DMS153 treated with DMSO at 0.1 percent for 48 hours (cell line): Measurements from ENCODE around the gene ZNF425.
"Not testable (repeated sequence)": the region's sequence is repeated elsewhere in the genome, so short reads cannot be mapped to it uniquely, and the experiment has no call there.

Experiments used
- DNase-seq: peaks from one replicate; lab custom pipeline; 2025; ENCODE audit not compliant: unreplicated experiment; lab: John Stamatoyannopoulos, UW

The ZNF425 gene, protein sequence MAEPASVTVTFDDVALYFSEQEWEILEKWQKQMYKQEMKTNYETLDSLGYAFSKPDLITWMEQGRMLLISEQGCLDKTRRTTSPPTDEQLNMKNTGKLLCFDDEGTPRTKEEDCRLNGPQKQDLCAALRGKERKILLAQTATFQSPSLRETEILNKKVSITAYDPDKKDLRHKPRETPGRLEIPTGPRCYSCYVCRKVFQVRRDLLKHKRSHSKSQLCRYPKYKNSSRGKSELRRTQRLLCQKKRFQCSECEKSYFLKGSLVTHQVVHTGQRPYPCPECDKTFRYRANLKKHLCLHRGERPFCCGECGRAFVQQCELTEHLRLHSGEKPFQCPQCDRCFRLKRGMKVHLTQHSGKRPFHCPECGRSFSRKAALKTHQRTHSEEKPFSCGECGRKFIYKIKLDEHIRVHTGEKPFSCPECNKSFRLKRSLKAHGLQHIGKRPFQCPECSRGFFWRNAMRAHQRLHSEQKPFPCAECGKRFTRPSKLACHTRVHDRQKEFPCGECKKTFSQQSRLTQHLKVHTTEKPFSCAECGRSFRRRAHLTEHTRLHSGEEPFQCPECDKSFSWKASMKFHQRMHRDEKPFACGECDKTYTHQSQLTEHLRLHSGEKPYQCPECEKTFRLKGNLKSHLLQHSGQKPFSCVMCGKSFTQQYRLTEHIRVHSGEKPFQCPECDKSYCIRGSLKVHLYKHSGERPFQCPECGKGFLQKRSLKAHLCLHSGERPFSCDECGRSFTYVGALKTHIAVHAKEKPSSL

DNA sequence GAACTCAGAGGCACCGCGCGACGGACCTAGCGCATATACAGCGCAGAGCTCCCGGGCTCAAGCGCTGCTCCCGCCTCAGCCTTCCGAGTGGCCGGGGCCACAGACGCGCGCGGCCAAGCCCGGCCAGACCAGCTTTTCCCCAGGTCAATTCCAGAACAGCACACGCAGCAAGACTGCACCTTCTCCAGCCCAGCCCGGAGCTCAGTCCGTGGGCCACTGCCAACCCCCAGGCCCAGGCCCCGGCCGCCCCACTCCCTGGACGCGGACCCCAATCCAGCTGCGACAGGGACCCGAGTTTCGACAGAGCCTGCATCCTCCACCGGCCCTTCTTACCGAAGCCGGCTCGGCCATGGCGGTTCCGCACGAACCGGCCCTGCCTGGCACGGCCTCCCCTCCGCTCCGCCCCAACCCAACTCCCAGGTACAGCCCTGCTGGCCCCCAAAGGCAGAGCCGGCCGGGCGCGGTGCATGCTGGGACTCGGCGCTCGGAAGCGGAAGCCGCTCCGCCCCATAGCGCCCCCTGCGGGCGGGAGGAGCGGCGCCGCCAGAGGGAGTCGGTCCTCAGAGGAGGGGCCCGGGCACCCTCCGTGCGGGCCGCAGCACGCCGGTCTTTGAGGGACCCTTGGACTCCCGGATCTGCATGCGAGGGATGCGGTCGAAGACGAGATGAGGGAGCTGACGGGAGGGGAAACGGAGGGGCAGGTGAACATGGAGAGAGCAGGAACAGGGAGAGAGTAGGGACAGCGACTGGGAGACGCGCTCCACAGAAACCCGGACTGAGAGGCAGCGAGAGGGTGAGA, at the start of gene ZNF425:
ZNF425 (minus strand) TSS at position 462 of the 799 bp plus-strand sequence; CDS start at position 351, 111 bp downstream.
- DNase-seq, result peak; percentile 78

DNA sequence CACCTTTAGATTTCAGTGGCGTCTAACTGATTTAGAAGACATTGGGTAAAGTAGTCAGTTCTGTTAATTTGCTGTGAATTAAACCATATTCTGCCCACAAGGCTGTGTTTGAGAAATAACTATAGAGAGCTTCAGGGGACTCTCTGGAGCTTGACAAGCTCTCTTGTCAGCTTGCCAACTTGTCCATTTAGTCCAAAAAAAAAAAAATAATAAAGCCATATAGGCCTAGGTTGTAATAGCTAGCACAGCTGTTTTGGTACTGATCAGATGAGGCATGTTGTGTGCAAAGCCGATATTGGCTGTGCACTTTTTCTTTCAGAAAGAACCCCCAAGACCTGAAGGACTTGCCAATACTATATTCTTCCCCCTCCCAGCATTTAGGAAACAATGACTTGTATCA, 49.0 kb upstream of the ZNF425 start:
- DNase-seq, result no peak

DNA sequence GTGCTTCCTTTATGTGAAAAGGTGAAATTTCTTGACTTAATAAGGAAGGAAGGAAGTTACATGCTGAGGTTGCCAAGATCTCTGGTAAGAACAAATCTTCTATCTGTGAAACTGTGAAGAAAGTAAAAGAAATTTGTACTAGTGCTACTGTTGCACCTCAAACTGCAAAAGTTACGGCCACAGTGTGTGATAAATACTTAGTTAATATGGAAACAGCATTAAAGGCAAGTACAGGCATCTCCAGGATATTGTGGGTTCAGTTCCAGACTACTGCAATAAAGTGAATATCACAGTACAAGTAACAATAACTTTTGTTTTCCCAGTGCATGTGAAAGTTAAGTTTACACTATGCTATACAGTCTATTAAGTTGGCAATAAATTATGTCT, 46.4 kb upstream of the ZNF425 start:
- DNase-seq, result no peak

DNA sequence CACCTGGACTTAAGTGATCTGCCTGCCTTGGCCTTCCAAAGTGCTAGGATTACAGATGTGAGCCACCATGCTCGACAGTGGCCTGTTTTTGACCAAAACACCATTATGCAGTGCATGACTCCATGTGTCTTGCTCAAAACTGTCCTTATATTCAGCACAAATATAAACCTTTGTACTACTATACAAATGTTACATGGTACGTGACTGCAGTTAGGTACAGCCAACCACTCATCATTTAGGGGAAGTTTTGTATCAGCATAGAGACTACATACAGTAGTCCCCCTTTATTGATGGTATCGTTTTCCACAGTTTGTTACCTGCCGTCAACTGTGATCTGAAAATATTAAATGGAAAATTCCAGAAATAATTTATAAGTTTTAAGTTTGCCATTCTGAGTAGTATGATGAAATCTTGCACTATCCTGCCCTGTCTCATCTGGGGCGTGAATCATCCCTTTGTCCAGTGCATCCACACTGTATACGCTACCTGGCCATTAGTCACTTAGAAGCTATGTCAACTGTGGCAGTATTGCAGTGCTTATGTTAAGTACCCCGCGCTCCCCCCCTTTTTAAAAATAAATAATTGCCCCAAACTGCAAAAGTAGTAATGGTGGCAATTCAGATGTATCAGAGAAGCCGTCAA, 45.9 kb upstream of the ZNF425 start:
- DNase-seq, result no peak

DNA sequence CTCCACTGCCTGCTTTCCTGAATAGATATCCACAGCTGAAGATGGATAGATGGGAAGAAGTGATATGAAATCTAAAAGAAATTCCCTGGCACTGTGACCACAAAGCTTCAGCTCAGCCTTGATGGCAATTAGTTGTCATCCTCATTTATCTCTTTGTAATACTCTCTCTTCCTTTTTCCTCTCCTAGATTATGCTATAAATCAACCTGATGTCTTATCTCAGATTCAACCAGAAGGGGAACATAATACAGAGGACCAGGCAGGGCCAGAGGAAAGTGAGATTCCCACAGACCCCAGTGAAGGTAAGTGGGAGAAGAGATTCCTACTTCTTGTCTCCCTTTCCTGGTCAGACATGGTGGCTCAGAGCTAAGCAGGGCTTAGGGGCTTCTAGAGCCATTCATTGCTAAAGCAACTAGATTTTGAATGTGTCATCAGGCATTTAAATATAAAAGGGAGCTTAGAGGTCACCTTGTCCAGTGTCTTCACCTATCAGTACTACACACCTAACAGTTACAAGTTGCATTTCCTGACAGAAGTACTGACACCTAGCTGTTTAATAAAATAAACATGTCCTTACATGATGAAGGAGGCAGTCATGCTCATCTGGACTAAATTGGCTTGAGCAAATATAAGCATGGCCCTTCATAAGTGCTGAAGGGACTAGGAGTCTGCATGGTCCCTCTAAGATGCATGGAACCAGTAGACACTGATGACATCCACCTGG, 40.7 kb upstream of the ZNF425 start:
- DNase-seq, result no peak

DNA sequence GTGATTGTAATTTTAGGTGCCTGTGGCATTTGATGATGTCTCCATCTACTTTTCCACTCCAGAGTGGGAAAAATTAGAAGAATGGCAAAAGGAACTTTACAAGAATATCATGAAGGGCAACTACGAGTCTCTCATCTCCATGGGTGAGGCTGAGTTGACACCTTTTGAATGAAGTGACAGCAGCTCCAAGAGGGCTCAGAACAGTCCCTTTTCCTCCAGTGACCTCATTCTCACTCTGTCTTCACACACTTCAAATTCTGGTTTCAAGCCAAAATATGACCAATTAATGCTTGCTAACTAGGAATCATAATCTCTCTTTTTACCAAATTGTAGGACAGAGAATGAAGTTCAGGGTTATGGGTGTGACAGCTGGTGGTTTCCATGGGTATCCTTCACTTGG, 40.0 kb upstream of the ZNF425 start:
- DNase-seq, result no peak

DNA sequence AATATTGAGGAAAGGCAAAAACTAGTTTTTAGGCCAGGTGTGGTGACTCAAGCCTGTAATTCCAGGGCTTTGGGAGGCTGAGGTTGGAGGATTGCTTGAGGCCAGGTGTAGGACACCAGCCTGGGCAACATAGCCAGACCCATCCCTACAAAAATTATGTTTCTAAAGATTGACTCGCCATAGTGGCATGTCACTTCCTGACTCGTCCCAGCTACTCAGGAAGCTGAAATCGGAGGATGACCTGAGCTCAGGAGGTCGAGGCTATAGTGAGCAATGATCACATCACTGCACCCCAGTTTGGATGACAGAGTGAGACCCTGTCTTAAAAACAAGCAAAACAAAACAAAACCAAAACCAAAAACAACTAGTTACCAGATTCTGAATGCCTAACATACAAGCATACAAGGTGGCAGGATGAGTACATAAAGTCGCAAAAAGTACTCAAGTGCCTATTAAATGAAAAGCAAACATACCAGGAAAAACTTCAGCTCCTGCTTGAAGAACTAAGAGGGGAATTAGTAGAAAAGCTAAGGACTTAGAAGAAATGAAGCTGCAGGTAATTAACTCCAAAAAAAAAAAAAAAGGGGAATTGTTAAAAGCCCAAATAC, 35.2 kb upstream of the ZNF425 start:
- DNase-seq, result no peak

DNA sequence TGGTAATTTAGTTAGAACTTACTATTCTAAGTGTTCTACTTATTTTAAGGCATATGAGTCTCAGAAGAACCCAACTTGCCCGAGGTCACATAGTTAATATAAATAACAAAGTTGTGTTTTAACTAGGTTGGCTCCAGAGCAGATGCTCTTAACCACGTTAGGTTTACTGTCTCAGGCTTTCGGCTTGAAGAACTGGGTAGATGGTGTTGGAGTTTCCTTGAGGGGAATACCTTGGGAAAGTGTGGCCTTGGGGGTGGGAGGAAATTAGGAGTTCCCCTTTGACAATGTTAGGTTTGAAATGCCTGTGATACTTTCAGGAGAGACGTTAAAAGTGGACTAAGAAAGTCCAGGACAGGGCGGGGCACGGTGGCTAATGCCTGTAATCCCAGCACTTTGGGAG, 30.8 kb upstream of the ZNF425 start:
- no peak for DNase-seq

DNA sequence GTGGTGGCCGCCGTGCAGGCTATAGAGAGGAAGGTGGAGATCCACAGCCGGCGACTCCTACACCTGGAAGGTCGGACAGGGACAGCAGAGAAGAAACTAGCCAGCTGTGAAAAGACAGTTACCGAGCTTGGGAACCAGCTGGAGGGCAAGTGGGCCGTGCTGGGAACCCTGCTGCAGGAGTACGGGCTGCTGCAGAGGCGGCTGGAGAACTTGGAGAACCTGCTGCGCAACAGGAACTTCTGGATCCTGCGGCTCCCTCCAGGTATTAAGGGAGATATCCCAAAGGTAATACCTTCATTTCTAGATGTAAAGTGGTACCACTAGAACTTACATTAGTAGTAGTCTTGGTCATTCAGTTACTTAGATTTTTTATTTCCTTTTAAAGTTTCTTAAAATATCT, 27.9 kb upstream of the ZNF425 start:
- no peak for DNase-seq

DNA sequence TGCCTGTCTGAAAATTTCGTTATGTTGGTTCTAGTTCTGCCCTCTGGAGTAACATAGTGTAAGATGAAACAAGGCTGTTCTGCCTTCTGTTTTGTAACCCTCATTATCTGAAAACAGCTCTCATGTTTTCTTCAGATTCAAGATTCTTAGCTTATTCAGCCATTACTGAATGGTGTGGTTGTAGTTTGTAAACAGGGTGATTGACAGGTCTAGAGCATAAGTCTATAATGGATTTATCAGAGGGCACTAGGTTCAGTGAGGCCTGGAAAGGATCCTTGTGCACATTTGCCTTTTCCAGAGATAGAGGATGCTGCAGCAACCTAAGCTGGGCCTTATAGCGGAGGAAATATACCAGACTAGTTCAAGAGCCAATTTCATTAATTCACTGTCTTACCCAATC, 27.2 kb upstream of the ZNF425 start:
- DNase-seq, result no peak

DNA sequence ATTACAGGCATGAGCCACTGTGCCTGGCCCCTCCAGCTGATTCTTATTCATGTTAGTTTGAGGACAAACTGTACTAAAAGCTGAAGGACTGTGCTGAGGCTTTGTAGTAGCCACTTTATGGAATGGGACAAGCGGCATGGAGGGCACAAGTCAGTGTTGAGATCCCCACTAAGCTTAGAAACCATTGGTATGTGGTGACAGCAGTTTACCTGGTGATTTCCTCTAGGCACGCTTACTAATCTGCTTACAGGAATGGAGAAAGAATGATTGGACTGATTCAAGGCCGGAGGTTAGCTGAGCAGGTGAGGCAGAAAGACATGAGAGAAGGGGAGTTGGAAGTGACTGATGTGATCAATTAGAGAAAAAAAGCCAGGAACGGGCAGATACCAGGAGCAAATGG, 24.9 kb upstream of the ZNF425 start:
- no peak for DNase-seq

DNA sequence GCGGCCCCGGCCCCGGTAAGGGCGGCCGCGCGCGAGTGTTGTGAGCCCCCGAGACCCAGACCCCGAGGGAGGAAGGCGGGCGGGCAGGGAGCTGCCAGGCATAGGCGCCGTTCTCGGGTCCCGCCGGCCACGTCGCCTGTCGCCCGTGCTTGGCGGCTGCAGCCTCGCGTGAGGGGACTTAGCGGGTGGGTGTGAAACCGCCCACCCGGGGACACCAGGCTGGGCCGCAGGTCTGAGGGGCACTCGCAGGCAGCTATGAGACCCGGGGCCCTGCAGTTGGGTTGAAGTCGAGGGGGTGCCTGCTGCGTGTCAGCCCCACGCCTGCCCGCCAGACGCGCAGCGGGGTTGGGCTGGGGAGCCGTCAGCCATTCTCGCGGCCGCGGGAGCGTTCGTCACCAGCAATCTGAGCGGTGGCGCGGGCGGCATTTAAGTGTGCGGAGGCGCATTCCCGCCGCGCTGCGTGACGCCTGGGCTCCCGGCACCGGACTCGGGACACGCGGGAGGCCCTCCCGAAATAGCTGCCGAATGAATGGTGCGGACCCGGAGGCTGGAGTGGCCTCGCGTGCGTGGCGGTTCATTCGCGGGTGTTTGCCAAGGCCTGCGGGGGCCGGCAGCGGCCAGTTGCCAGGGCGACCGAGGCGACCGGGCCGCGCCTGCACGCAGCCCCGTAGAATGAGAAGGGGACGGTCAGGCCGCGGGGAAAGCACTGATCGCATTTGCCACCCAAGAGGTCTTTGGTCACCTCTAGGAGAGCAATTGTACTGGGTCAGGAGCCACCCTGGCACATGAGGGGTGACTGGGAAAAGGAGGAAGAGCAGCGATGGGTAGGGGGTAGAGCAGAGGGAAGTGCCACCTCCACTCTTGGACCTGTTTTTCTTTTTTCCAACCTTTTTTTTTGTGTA, 21.9 kb upstream of the ZNF425 start:
- no peak for DNase-seq

DNA sequence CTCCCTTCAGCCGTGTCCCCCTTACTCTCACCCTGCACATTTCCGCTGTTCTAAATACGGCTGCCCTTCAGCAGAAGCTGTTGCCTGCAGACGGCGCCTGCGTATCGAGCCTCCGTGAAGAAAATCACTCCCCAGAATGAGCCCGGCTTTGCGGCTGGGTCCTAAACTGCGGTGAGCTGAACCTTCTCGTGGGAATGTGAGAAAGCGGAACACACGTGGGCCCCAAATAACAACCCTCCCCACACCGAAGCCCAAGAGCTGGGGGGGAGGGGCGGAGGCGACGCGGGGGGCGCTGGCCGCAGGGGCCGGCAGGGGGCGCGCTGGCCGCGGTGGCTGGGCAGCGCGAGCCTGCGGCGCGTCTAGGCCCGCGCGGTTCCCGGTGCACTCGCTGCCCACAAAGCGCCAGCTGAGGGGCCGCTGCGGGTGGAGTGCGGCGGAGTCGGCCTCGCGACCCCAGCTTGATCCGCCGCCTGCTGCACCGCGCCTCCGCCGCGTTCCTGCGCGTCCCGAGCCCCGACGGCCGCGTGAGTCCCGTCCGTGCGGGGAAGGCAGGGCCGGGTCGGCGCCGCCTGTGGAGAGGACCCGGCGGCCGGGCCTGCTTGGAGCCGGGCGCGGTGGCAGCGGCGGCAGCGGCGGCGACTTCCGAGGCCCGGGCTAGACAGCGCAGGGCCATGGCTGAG, 21.1 kb upstream of the ZNF425 start, which contains the start of gene ZNF398:
ZNF398 (plus strand) TSS at position 382 of the 680 bp plus-strand sequence; CDS start at position 672, 290 bp downstream.
- DNase-seq, result peak; percentile 62

DNA sequence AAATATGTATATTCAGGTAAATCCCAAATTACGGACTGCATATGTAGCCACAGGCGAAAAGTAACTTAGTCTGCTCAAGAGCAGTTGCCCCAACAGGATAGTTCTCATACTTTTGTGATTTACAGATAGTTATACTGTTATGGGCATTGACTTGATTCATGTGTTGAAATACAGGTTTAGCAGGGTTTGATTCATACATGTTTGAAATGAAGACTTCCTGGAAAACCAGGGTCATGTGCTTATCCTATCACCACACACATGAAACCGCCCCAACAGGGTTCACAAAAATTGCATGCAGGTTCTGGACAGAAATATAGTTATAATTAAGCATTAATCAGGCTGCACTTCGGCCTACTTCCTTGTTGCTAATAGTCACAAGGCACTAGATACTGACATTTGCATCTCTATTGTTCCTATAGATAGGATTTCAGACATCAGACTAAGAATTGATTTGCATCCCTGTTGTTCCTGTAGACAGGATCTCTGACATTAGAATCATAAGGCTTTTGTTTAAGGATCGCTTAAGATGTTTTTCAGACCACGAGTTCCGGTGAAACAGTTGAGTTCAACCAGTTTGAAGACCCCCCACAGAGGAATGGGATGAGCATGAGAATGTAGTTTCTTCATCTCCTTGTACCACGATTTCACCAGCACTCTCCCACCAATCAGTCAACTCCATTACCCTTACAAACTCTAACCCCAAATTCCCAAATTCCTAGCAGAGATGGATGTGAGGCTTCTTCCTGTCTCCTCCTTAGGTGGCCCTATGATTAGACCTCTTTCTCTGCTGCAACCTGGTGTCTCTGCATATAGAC, 19.1 kb upstream of the ZNF425 start:
- peak; percentile 8 for DNase-seq

DNA sequence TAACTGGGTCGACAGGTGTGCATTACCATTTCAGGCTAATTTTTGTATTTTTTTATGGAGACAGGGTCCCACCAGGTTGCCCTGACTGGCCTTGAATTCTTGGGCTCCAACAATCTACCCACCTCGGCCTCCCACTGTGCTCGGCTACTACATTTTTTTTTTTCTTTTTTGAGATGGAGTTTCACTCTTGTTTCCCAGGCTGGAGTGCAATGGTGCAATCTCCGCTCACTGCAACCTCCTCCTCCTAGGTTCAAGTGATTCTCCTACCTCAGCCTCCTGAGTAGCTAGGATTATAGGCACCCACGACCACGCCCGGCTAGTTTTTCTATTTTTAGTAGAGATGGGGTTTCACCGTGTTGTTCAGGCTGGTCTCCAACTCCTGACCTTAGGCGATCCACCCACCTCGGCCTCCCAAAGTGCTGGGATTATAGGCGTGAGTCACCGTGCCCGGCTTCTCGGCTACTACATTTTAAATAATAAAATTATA, 18.4 kb upstream of the ZNF425 start:
- DNase-seq, result not testable (repeated sequence)

DNA sequence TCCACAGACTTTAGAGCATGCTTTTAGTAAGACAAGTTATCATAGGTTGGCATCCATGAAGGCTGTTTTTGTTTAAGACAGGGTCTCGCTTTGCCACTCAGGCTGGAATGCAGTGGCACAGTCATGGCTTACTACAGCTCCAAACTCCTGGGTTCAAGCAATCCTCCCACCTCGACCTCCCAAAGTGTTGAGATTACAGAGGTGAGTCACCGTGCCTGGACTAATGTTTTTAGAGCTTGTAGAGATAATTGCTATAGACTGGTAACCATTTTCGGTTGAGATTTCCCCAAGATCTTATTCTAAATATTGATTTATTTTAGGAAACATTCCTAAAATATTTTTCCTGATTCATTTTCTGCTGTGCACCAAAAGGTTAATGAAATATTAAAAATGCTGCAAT, 15.8 kb upstream of the ZNF425 start:
- DNase-seq, result no peak

DNA sequence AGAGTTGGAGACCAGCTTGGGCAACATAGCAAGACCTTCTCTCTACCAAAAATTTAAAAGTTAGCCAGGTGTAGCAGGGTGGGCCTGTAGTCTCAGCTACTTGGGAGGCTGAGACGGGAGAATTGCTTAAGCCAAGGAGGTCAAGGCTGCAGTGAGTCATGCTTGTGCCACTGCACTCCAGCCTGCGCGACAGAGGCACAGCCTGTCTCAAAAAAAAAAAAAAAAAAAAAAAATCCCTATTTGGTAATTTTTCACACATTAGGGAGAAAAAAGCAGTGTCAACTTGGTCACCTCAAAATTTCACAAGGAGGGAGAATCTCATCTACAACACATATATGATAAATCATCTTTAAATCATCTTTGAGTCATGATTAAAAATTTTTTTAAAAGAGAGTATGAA, 14.7 kb upstream of the ZNF425 start:
- DNase-seq, result no peak
